GM12878 (cell line): ENCODE results near the gene VSIG8. TPM values are rescaled to one million over a fixed set of nuclear protein-coding genes. Genes with fewer than 3 reads are reported as not detected.

Experiments
- ATAC-seq: fragments of 200-7000 bp; cut with Tn5 transposase; 3 replicates; pipeline ENCODE4 v1.9.1; 2020; ENCODE audit warnings: mild to moderate bottlenecking, moderate library complexity
- BruUV-seq: library from RNA; stranded (reverse); fragments of 400-500 nt; replicated peaks from 2 replicates; lab custom pipeline; 2021; lab: Mats Ljungman, UMichigan
- CTCF ChIA-PET: fragments of 300-600 bp; sonication (Branson Sonifier 250); formaldehyde crosslinking; extraction: SDS; loops from one replicate; lab custom pipeline; 2021; ENCODE audit warnings: inconsistent platforms; lab: Yijun Ruan, JAX
- POLR2A ChIA-PET: fragments of 350-600 bp; formaldehyde crosslinking; extraction: SDS; loops from one replicate; lab custom pipeline; 2021; ENCODE audit warnings: inconsistent platforms; lab: Charles Lee
- RAD21 ChIA-PET: fragments of 300-600 bp; sonication (Branson Sonifier 250); formaldehyde crosslinking; loops from one replicate; lab custom pipeline; 2023; ENCODE audit warnings: antibody characterized with exemption; ENCODE audit not compliant: unreplicated experiment; lab: Charles Lee
- SMC1A ChIA-PET: fragments of 300-600 bp; sonication (Branson Sonifier 250); formaldehyde crosslinking; loops from one replicate; lab custom pipeline; 2023; ENCODE audit not compliant: unreplicated experiment, uncharacterized antibody; lab: Charles Lee
- DNase-seq: peaks from one replicate; pipeline ENCODE4 v3.0.0-alpha.2; 2011; ENCODE audit warnings: low read depth, low spot score
- FAIRE-seq: peaks from 3 replicates; lab custom pipeline; 2011; peaks lifted over from hg19 to GRCh38; lab: Jason Lieb, UNC
- H2AFZ ChIP-seq: 2 replicates; pipeline ENCODE4 v1.6.0; 2011; ENCODE audit warnings: low read depth, low read length, control low read depth; ENCODE audit not compliant: control insufficient read depth
- H3K27ac ChIP-seq: 2 replicates; pipeline ENCODE4 v1.5.1; 2011; ENCODE audit warnings: control low read depth; ENCODE audit not compliant: control insufficient read depth, insufficient read depth
- H3K27me3 ChIP-seq, 2 experiments: replicated peaks in 1 of 2; 2 replicates each; pipeline versions ENCODE4 v1.6.0 to v1.6.1; 2011; ENCODE audit warnings: low read length in 1 of 2; ENCODE audit not compliant: control insufficient read depth in 2 of 2, insufficient read depth in 2 of 2
- H3K36me3 ChIP-seq, 2 experiments: 2 replicates each; pipeline ENCODE4 v1.5.1; 2011; ENCODE audit warnings: low read length in 1 of 2; ENCODE audit not compliant: control insufficient read depth in 2 of 2, insufficient read depth in 2 of 2
- H3K4me1 ChIP-seq: 2 replicates; pipeline ENCODE4 v1.6.1; 2011; ENCODE audit warnings: mild to moderate bottlenecking, low read length, moderate library complexity, mixed read lengths; ENCODE audit not compliant: control insufficient read depth, insufficient read depth
- H3K4me2 ChIP-seq: 2 replicates; pipeline ENCODE4 v1.6.0; 2011; ENCODE audit warnings: control low read depth; ENCODE audit not compliant: control insufficient read depth, insufficient read depth
- H3K4me3 ChIP-seq: fragments of 200-600 bp; sonication (generic); 2 replicates; pipeline ENCODE4 v1.5.1; 2016
- H3K79me2 ChIP-seq: 2 replicates; pipeline ENCODE4 v1.6.0; 2011; ENCODE audit warnings: low read length; ENCODE audit not compliant: control insufficient read depth, insufficient read depth
- H3K9ac ChIP-seq: 2 replicates; pipeline ENCODE4 v1.8.0; 2011; ENCODE audit warnings: low read length, control low read depth, mixed read lengths; ENCODE audit not compliant: control insufficient read depth, insufficient read depth
- H3K9me3 ChIP-seq: replicated peaks from 3 replicates; pipeline ENCODE4 v1.5.1; 2011; ENCODE audit warnings: mild to moderate bottlenecking, low read length; ENCODE audit not compliant: control insufficient read depth, insufficient read depth
- H4K20me1 ChIP-seq: 2 replicates; pipeline ENCODE4 v1.6.0; 2011; ENCODE audit not compliant: control insufficient read depth, insufficient read depth
- IKZF2 ChIP-seq, 2 experiments: fragments of 450-650 bp; IDR thresholded peaks; 2 replicates each; pipeline ENCODE4 v1.6.1; 2017; ENCODE audit warnings: mild to moderate bottlenecking in 2 of 2, moderate library complexity in 2 of 2
- SUZ12 ChIP-seq: fragments of 200-600 bp; sonication (generic); IDR thresholded peaks from one replicate; pipeline ENCODE4 v1.6.1; 2018; ENCODE audit warnings: antibody characterized with exemption, mild to moderate bottlenecking; ENCODE audit not compliant: unreplicated experiment
- WGBS: methylation state at CpG from one replicate; pipeline ENCODE4 v1.1.6; 2016; ENCODE audit warnings: low lambda C conversion rate; ENCODE audit not compliant: insufficient replicate concordance, insufficient coverage; ENCODE audit errors: missing lambda C conversion rate; 5-methylcytosine and 5-hydroxymethylcytosine counted together
- in situ Hi-C: fragments of 300-500 bp; cut with MboI; formaldehyde crosslinking; loops from 9 replicates; pipeline ENCODE4 v1.14.3; 2018; ENCODE audit warnings: mixed read lengths
- intact Hi-C: fragments of 100-400 bp; cut with micrococcal nuclease; formaldehyde crosslinking; loops from one replicate; pipeline ENCODE4 v1.14.2; 2022; ENCODE audit not compliant: unreplicated experiment
- polyA plus RNA-seq, 11 experiments: library from polyadenylated mRNA; depleted of rRNA in 4 of 11; unstranded in 6 of 11; stranded (reverse) in 5 of 11; fragments of >200 nt; fragmentation: Nextera tagmentation in 4 of 11; fragmentation: Illumina TruSeq in 1 of 11; extraction: Ambion mirVana in 4 of 11; extraction: Trizol in 1 of 11; gene quantifications; 1 replicate in 1 of 11; 2 replicates in 10 of 11; pipeline versions ENCODE4 v1.2.1 to v1.2.3, GENCODE V29; 2011 to 2016; ENCODE audit warnings: inconsistent platforms in 2 of 11, missing spikeins in 2 of 11, low read depth in 1 of 11
- total RNA-seq, 4 experiments: library from RNA; depleted of rRNA in 3 of 4; stranded (reverse); fragments of >200 nt in 3 of 4; fragmentation: Illumina TruSeq in 1 of 4; extraction: Trizol in 1 of 4; gene quantifications; 2 replicates each; pipeline versions ENCODE4 v1.2.1 to v1.2.3, GENCODE V29; 2013 to 2021
- TF ChIP-seq, protein P1 (sequence below): IDR thresholded peaks from 2 replicates; pipeline ENCODE4 v1.6.1; 2012; ENCODE audit warnings: improper control_type of control experiment, low read depth, low read length; ENCODE audit not compliant: insufficient replicate concordance

The VSIG8 gene
- total and polyA plus RNA-seq, 10 of the 15 experiments (the other 5 are each of a cell fraction or from before 2014, with no cell fraction given): not detected

DNA sequence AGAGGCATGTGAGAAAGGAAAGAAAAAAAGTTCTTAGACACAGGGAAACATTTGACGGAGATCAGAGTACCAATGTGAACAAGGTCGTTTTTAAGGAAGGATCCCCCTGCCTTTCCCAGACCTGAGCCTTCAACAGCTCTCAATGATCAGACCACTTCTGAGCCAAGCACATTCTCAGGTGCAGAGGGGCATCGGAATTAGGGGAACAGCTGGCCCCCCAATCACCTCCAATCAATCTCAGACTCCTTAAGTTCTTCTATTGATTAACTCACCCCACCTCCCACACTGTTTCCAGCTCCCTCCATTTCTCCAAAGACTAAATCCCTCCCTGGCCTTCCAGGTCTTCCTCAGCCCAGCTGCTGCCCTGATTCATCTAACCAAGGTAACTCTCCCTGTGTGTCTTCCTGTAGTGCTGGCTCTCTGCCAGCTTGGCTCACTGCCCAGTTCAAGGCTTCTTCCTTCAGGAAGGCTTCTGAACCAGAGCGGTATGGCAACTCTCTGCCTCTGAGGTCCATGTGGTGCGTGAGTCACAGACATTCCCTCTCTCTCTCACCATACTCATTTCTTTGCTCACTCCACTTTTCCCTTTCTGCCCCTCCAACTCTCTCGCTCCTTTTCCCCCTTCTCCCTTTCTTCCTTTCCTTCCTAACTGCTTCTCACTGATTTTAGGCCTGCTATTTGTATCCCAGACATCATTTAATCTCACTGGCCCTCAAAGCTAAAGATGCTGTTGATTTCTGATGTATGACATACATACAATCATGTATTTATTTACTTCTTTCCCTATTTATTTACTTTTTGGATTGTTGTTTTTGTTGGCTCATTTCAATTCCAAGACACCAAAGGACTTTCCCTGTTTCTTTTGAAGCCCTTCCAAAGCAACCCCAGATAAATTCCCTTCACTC lies 19.4 kb upstream of the VSIG8 start:
- intact Hi-C loops (no loop called here), in situ Hi-C loops (no loop called here)
- Histone ChIP-seq H3K27me3 (no peaks in the 10 kb centered on the region), H3K9ac (no peak overlapping the region), H4K20me1 (no peaks in the 10 kb centered on the region), H2AFZ (no peak overlapping the region), H3K36me3 (no peaks in the 10 kb centered on the region), H3K4me2 (no peak overlapping the region), H3K27ac (no peak overlapping the region), H3K9me3 (no peaks in the 10 kb centered on the region), H3K79me2 (no peaks in the 10 kb centered on the region), H3K4me3 (no peak overlapping the region), H3K4me1 (no peaks in the 10 kb centered on the region)
- WGBS: 57% methylated on average over 5 of the region's 6 CpGs
- FAIRE-seq (no peak), ATAC-seq (no peak), DNase-seq (no peak)
- CTCF ChIA-PET: interaction anchor here (5.0 kb wide), 1 partner anchor 83 kb away, joined by 23 read pairs; no protein-coding TSS in a partner anchor
- SMC1A ChIA-PET: interaction anchor here (1.2 to 2.7 kb wide), 3 partner anchors 8 to 83 kb away, joined by 3 to 15 read pairs (median 8); no protein-coding TSS in a partner anchor
- BruUV-seq: no TSS peak
- TF ChIP-seq IKZF2 (IDR thresholded peaks at IDR 0.05): no peak
- TF ChIP-seq SUZ12: no peak
- TF ChIP-seq, protein P1, sequence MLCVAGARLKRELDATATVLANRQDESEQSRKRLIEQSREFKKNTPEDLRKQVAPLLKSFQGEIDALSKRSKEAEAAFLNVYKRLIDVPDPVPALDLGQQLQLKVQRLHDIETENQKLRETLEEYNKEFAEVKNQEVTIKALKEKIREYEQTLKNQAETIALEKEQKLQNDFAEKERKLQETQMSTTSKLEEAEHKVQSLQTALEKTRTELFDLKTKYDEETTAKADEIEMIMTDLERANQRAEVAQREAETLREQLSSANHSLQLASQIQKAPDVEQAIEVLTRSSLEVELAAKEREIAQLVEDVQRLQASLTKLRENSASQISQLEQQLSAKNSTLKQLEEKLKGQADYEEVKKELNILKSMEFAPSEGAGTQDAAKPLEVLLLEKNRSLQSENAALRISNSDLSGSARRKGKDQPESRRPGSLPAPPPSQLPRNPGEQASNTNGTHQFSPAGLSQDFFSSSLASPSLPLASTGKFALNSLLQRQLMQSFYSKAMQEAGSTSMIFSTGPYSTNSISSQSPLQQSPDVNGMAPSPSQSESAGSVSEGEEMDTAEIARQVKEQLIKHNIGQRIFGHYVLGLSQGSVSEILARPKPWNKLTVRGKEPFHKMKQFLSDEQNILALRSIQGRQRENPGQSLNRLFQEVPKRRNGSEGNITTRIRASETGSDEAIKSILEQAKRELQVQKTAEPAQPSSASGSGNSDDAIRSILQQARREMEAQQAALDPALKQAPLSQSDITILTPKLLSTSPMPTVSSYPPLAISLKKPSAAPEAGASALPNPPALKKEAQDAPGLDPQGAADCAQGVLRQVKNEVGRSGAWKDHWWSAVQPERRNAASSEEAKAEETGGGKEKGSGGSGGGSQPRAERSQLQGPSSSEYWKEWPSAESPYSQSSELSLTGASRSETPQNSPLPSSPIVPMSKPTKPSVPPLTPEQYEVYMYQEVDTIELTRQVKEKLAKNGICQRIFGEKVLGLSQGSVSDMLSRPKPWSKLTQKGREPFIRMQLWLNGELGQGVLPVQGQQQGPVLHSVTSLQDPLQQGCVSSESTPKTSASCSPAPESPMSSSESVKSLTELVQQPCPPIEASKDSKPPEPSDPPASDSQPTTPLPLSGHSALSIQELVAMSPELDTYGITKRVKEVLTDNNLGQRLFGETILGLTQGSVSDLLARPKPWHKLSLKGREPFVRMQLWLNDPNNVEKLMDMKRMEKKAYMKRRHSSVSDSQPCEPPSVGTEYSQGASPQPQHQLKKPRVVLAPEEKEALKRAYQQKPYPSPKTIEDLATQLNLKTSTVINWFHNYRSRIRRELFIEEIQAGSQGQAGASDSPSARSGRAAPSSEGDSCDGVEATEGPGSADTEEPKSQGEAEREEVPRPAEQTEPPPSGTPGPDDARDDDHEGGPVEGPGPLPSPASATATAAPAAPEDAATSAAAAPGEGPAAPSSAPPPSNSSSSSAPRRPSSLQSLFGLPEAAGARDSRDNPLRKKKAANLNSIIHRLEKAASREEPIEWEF: no peak
- RAD21 ChIA-PET: interaction anchor here (1.2 kb wide), 1 partner anchor 126 kb away, joined by 4 read pairs; no protein-coding TSS in a partner anchor
- POLR2A ChIA-PET: no interaction called here
